Stimulated activated naive CD8-positive, alpha-beta T cell treated with anti-CD3 and anti-CD28 coated beads, Interleukin-15, Interleukin-2, amounts not matched to agents 100 U/mL and 50 U/mL, for 24 hours (primary cell): ENCODE results near the gene ALPI.

Source experiments
- ATAC-seq: fragments of 150-1000 bp; cut with Tn5 transposase; one replicate; pipeline ENCODE4 v1.10.0; 2021
- DNase-seq: peaks from one replicate; pipeline ENCODE4 v3.0.0; 2021

The ALPI gene

GRCh38 chr2:232501331-232501771 is 45.4 kb downstream of the ALPI start:
- ATAC-seq (no peak), DNase-seq (no peak)

- DNase-seq = no peak
- no peak for ATAC-seq
Observed at GRCh38 chr2:232501794-232502390, 45.9 kb downstream of the ALPI start.

- no peak for DNase-seq
- ATAC-seq = peak; percentile 15
Observed at GRCh38 chr2:232502511-232502910, 46.6 kb downstream of the ALPI start.

GRCh38 chr2:232502911-232503808 is 47.2 kb downstream of the ALPI start:
- ATAC-seq (peak; percentile 34), DNase-seq (peak; percentile 50)

GRCh38 chr2:232503809-232504323 is 47.9 kb downstream of the ALPI start:
- DNase-seq (no peak), ATAC-seq (no peak)

- ATAC-seq (no peak), DNase-seq (no peak)
Observed at GRCh38 chr2:232504438-232504837, 48.5 kb downstream of the ALPI start.

GRCh38 chr2:232505856-232506255 is 49.9 kb downstream of the ALPI start:
- DNase-seq (no peak), ATAC-seq (no peak)

GRCh38 chr2:232506709-232507108 is 50.8 kb downstream of the ALPI start:
- ATAC-seq (no peak), DNase-seq (no peak)

- DNase-seq (no peak), ATAC-seq (no peak)
Observed at GRCh38 chr2:232508251-232508650, 52.3 kb downstream of the ALPI start.
